ENCODE data around the gene RACGAP1.

Gene RACGAP1

GRCh38 chr12:50050410-50051098 is 25.3 kb upstream of the RACGAP1 start:
- Histone ChIP-seq H3K27ac (no peak overlapping the region), H3K9me3 (no peaks in the 10 kb centered on the region), H3K36me3 (no peaks in the 10 kb centered on the region), H3K27me3 (peaks cover 0 to 52% of the 10 kb centered on the region in 2 donors), H3K4me1 (peaks cover 0 to 11% (median 6%) of the 10 kb centered on the region in 4 donors), H3K4me3 (peak overlapping the region; percentile 32 to 37)
- DNase-seq: peak; percentile 82 to 83
- intact Hi-C loops (cut with DNase I; ENCODE audit: low total_unique reads): loop anchor here (5.0 kb wide), 1 partner anchor 183 kb away; no protein-coding TSS in a partner anchor
- no peak for TF ChIP-seq CTCF (IDR thresholded peaks at IDR 0.05)

GRCh38 chr12:50050119-50050385 is 24.8 kb upstream of the RACGAP1 start:
- intact Hi-C loops (cut with DNase I; ENCODE audit: low total_unique reads): loop anchor here (5.0 kb wide), 1 partner anchor 183 kb away; no protein-coding TSS in a partner anchor
- Histone ChIP-seq H3K27me3 (peaks cover 0 to 48% of the 10 kb centered on the region in 2 donors), H3K36me3 (no peaks in the 10 kb centered on the region), H3K27ac (no peak overlapping the region), H3K9me3 (no peaks in the 10 kb centered on the region), H3K4me3 (peak overlapping the region in 1 of 2 donors; percentile 37), H3K4me1 (peaks cover 0 to 10% (median 4%) of the 10 kb centered on the region in 4 donors)
- no peak for DNase-seq
- no peak for TF ChIP-seq CTCF (IDR thresholded peaks at IDR 0.05)

GRCh38 chr12:50049254-50050118 is 24.2 kb upstream of the RACGAP1 start:
- Histone ChIP-seq H3K4me1 (peaks cover 0 to 10% (median 4%) of the 10 kb centered on the region in 4 donors), H3K4me3 (no peak overlapping the region), H3K27me3 (peaks cover 0 to 42% of the 10 kb centered on the region in 2 donors), H3K27ac (no peak overlapping the region), H3K36me3 (no peaks in the 10 kb centered on the region), H3K9me3 (no peaks in the 10 kb centered on the region)
- intact Hi-C loops (cut with DNase I; ENCODE audit: low total_unique reads): loop anchor here (5.0 kb wide), 1 partner anchor 182 kb away; no protein-coding TSS in a partner anchor
- no peak for DNase-seq
- no peak for TF ChIP-seq CTCF (IDR thresholded peaks at IDR 0.05)

- no peak for TF ChIP-seq CTCF (IDR thresholded peaks at IDR 0.05)
- H3K9me3 ChIP-seq: no peaks in the 10 kb centered on the region
- H3K27ac ChIP-seq: no peak overlapping the region
- no peak for DNase-seq
- peaks cover 0 to 10% (median 4%) of the 10 kb centered on the region in 4 donors for H3K4me1 ChIP-seq
- H3K27me3 ChIP-seq: peaks cover 0 to 34% of the 10 kb centered on the region in 2 donors
- no peaks in the 10 kb centered on the region for H3K36me3 ChIP-seq
- H3K4me3 ChIP-seq: no peak overlapping the region
- intact Hi-C loops (cut with DNase I; ENCODE audit: low total_unique reads): no loop called here
Observed at GRCh38 chr12:50047693-50048250, 22.5 kb upstream of the RACGAP1 start.

- Histone ChIP-seq H3K4me3 (no peak overlapping the region), H3K4me1 (no peaks in the 10 kb centered on the region), H3K27ac (no peak overlapping the region), H3K36me3 (no peaks in the 10 kb centered on the region), H3K27me3 (peaks cover 0 to 5% of the 10 kb centered on the region in 2 donors), H3K9me3 (no peaks in the 10 kb centered on the region)
- intact Hi-C loops (cut with DNase I; ENCODE audit: low total_unique reads): no loop called here
- DNase-seq: peak in 1 of 2 donors; percentile 31
- no peak for TF ChIP-seq CTCF (IDR thresholded peaks at IDR 0.05)
Observed at GRCh38 chr12:50043854-50044253, 18.6 kb upstream of the RACGAP1 start.

Measured in tibial artery (tissue), 4 donors.